SU-DHL-6 (cell line): ENCODE data around the gene ZNF280B.

ENCODE experiments used
- H2AFZ ChIP-seq: fragments of 200-600 bp; sonication (generic); 2 replicates; pipeline ENCODE4 v1.6.1; 2014; ENCODE audit warnings: low read depth, mild to moderate bottlenecking, moderate library complexity, mixed read lengths, antibody characterized with exemption, low read length; ENCODE audit not compliant: severe bottlenecking
- H3F3A ChIP-seq: fragments of 200-600 bp; shearing (Covaris generic); 2 replicates; pipeline ENCODE4 v1.6.0; 2016; ENCODE audit warnings: antibody characterized with exemption, mild to moderate bottlenecking; ENCODE audit not compliant: insufficient read depth
- H3K27ac ChIP-seq: fragments of 200-600 bp; sonication (generic); 2 replicates; pipeline ENCODE4 v1.5.1; 2016; ENCODE audit warnings: low read depth, mild to moderate bottlenecking, low read length, moderate library complexity, mixed read lengths
- H3K27me3 ChIP-seq: fragments of 200-600 bp; sonication (generic), shearing (Covaris generic); 2 replicates; pipeline ENCODE4 v1.6.0; 2014; ENCODE audit warnings: mild to moderate bottlenecking, low read length
- H3K36me3 ChIP-seq: fragments of 200-600 bp; sonication (generic); 2 replicates; pipeline ENCODE4 v1.6.1; 2014; ENCODE audit warnings: mild to moderate bottlenecking, low read length, mixed read lengths
- H3K4me2 ChIP-seq: fragments of 300-600, 200-600 bp; shearing (Covaris generic), sonication (generic); 2 replicates; pipeline ENCODE4 v1.6.0; 2014; ENCODE audit warnings: low read length, low read depth, mild to moderate bottlenecking; ENCODE audit not compliant: poor library complexity, severe bottlenecking
- H3K4me3 ChIP-seq: fragments of 200-600 bp; sonication (generic); 2 replicates; pipeline ENCODE4 v1.5.1; 2014; ENCODE audit warnings: antibody characterized with exemption, low read length, mild to moderate bottlenecking, mixed read lengths; ENCODE audit not compliant: insufficient read depth, poor library complexity, severe bottlenecking
- H3K79me2 ChIP-seq: fragments of 200-600 bp; sonication (generic); 2 replicates; pipeline ENCODE4 v1.6.1; 2014; ENCODE audit warnings: mild to moderate bottlenecking, low read length, moderate library complexity; ENCODE audit not compliant: insufficient read depth
- H3K9ac ChIP-seq: fragments of 200-600 bp; sonication (generic); 2 replicates; pipeline ENCODE4 v1.7.0; 2014; ENCODE audit warnings: mild to moderate bottlenecking, low read length
- H3K9me2 ChIP-seq: fragments of 200-600 bp; sonication (generic); replicated peaks from 2 replicates; pipeline ENCODE4 v1.6.1; 2014; ENCODE audit warnings: low read length; ENCODE audit not compliant: insufficient read depth
- H3K9me3 ChIP-seq: fragments of 200-600 bp; sonication (generic); 2 replicates; pipeline ENCODE4 v1.6.1; 2014; ENCODE audit warnings: low read length, mixed read lengths; ENCODE audit not compliant: insufficient read depth
- H4K20me1 ChIP-seq: fragments of 200-600 bp; sonication (generic); 2 replicates; pipeline ENCODE4 v1.6.1; 2014; ENCODE audit warnings: low read depth, mild to moderate bottlenecking, antibody characterized with exemption, low read length, moderate library complexity, mixed read lengths
- EZH2phosphoT487 ChIP-seq: fragments of 200-600 bp; sonication (generic), shearing (Covaris generic); conservative IDR thresholded peaks from 2 replicates; pipeline ENCODE4 v1.6.1; 2018; ENCODE audit warnings: mild to moderate bottlenecking, antibody characterized with exemption, low read length, moderate library complexity, mixed read lengths
- TF ChIP-seq, protein P1 (sequence below): fragments of 200-600 bp; sonication (generic); IDR thresholded peaks from one replicate; pipeline ENCODE4 v1.5.1; 2017; ENCODE audit warnings: antibody characterized with exemption, mild to moderate bottlenecking, low read length, moderate library complexity; ENCODE audit not compliant: insufficient read depth, poor library complexity, severe bottlenecking

Gene ZNF280B

DNA sequence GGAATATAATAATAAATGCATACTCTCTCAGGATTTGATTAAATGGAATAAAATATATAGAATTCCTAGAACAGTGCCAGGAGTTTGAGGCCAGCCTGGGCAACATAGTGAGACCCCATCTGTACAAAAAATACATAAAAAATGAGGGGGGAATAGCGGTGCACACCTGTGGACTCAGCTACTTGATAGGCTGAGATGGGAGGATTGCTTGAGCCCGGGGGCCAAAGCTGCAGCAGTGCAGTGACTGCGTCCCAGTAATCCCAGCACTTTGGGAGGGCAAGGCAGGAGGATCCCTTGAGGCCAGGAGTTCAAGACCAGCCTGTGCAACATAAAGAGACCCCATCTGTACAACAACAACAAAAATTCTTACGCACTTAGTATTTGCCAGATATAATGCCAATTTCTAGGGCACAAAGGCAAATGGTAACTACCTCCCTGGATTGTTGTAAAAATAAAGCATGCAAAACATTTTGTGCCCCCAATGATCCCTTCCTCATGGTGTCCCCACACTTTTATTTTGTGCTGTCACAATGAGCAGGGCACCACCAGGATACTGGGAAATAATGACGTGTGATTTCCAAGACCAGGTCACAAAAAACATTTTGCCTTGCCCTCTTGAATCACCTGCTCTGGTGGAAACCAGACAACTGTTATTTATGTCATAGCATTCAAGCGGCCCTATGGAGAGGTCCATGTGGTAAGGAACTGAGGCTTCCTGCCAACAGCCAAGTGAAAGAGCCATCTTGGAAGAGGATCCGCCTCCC is 29.9 kb upstream of the ZNF280B start:
- Histone ChIP-seq H3K27me3 (no peaks in the 10 kb centered on the region), H2AFZ (no peak overlapping the region), H4K20me1 (no peaks in the 10 kb centered on the region), H3K79me2 (no peaks in the 10 kb centered on the region), H3K4me2 (no peak overlapping the region), H3K9ac (no peak overlapping the region), H3K9me2 (no peaks in the 10 kb centered on the region), H3K4me3 (no peak overlapping the region), H3K9me3 (no peaks in the 10 kb centered on the region), H3K27ac (no peak overlapping the region), H3K36me3 (no peaks in the 10 kb centered on the region), H3F3A (no peaks in the 10 kb centered on the region)
- TF ChIP-seq, protein P1, sequence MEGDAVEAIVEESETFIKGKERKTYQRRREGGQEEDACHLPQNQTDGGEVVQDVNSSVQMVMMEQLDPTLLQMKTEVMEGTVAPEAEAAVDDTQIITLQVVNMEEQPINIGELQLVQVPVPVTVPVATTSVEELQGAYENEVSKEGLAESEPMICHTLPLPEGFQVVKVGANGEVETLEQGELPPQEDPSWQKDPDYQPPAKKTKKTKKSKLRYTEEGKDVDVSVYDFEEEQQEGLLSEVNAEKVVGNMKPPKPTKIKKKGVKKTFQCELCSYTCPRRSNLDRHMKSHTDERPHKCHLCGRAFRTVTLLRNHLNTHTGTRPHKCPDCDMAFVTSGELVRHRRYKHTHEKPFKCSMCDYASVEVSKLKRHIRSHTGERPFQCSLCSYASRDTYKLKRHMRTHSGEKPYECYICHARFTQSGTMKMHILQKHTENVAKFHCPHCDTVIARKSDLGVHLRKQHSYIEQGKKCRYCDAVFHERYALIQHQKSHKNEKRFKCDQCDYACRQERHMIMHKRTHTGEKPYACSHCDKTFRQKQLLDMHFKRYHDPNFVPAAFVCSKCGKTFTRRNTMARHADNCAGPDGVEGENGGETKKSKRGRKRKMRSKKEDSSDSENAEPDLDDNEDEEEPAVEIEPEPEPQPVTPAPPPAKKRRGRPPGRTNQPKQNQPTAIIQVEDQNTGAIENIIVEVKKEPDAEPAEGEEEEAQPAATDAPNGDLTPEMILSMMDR, result no peak

DNA sequence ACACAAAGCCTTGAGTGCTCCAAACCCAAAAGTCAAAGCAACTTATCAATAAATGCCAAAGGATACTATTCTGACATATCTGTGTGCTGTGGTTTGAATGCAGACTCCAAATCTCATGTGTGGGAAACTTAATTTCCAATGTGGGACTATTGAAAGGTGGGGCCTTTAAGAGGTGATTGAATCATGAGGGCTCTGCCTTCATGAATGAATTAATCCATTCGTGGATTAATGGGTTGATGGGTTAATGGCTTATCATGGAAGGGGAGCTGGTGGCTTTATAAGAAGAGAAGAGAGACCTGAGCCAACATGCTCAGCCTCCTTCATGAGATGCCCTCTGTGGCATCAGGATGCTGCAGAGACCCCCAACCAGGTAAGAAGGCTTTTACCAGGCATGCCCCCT is 28.4 kb upstream of the ZNF280B start:
- Histone ChIP-seq H3K36me3 (no peaks in the 10 kb centered on the region), H2AFZ (no peak overlapping the region), H3K9ac (no peak overlapping the region), H3K4me2 (no peak overlapping the region), H4K20me1 (no peaks in the 10 kb centered on the region), H3K79me2 (no peaks in the 10 kb centered on the region), H3K27ac (no peak overlapping the region), H3F3A (no peaks in the 10 kb centered on the region), H3K4me3 (no peak overlapping the region), H3K9me3 (no peaks in the 10 kb centered on the region), H3K9me2 (no peaks in the 10 kb centered on the region), H3K27me3 (no peaks in the 10 kb centered on the region)
- TF ChIP-seq, protein P1, result no peak
- no peak for TF ChIP-seq EZH2phosphoT487

DNA sequence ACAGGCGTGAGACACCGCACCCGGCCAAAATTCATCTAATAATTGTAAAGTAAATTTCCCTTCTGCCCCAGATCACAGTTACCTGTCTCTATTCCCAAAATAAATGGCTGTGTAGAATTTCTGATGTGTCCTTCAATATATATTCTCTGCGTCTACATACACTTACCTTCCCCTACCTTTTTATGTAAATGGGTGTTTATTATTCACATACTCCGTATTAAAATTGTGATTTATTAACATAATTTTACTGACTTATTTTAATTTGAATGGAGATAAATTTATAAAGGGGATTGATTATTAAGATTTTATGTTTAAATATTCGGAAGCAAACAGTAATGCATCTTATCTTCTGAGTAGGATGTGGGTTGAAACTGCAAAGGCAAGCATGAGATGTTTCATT is 28.0 kb upstream of the ZNF280B start:
- TF ChIP-seq EZH2phosphoT487, result no peak
- TF ChIP-seq, protein P1, result no peak
- Histone ChIP-seq H3F3A (no peaks in the 10 kb centered on the region), H3K4me3 (no peak overlapping the region), H3K9ac (no peak overlapping the region), H3K27me3 (no peaks in the 10 kb centered on the region), H4K20me1 (no peaks in the 10 kb centered on the region), H2AFZ (no peak overlapping the region), H3K9me3 (no peaks in the 10 kb centered on the region), H3K27ac (no peak overlapping the region), H3K36me3 (no peaks in the 10 kb centered on the region), H3K79me2 (no peaks in the 10 kb centered on the region), H3K9me2 (no peaks in the 10 kb centered on the region), H3K4me2 (no peak overlapping the region)
